ENCODE data around the gene ABCG2. TPM values are rescaled to one million over a fixed set of nuclear protein-coding genes. Genes with fewer than 3 reads are reported as not detected.

The ABCG2 gene
- total RNA-seq, 1 experiment from 2014 or later = 23.7 TPM

GRCh38 chr4:88138561-88138960 lies 19.9 kb downstream of the ABCG2 start:
- intact Hi-C loops (cut with micrococcal nuclease; ENCODE audit: unreplicated experiment) = no loop called here

GRCh38 chr4:88137112-88137511 lies 21.3 kb downstream of the ABCG2 start:
- Histone ChIP-seq H3K9me3 (no peaks in the 10 kb centered on the region), H3K4me1 (peaks cover 23% of the 10 kb centered on the region), H3K36me3 (ENCODE audit: control insufficient read depth, insufficient read depth, low read length) (no peaks in the 10 kb centered on the region), H3K27me3 (replicated peaks; ENCODE audit: control insufficient read depth, insufficient read depth, low read length) (no peaks in the 10 kb centered on the region), H3K4me3 (ENCODE audit: low read depth, low read length) (no peak overlapping the region)
- no peak for TF ChIP-seq CTCF (IDR thresholded peaks at IDR 0.05; ENCODE audit: insufficient read depth in 1 of 2, low read depth in 1 of 2, low read length in 1 of 2, severe bottlenecking in 1 of 2, unreplicated experiment in 1 of 2)
- no TSS peak for BruUV-seq (replicated peaks)
- Mint-ChIP-seq H3K36me3 (ENCODE audit: insufficient read depth, unreplicated experiment) (peaks cover 42% of the 10 kb centered on the region), H3K27ac (ENCODE audit: unreplicated experiment) (no peak overlapping the region), H3K27me3 (ENCODE audit: insufficient read depth, unreplicated experiment) (no peaks in the 10 kb centered on the region), H3K4me3 (ENCODE audit: unreplicated experiment) (no peak overlapping the region), H3K9me3 (ENCODE audit: unreplicated experiment) (no peaks in the 10 kb centered on the region), H3K4me1 (ENCODE audit: low read depth, unreplicated experiment) (peaks cover 25% of the 10 kb centered on the region)
- ChIA-PET CTCF (no interaction called here), POLR2A (no interaction called here)
- no peak for DNase-seq
- intact Hi-C loops (cut with micrococcal nuclease; ENCODE audit: unreplicated experiment) = no loop called here

More at GRCh38 chr4:88138561-88138960, 19.9 kb downstream of the ABCG2 start:
- Mint-ChIP-seq H3K4me3 (ENCODE audit: unreplicated experiment) (no peak overlapping the region), H3K36me3 (ENCODE audit: insufficient read depth, unreplicated experiment) (peaks cover 29% of the 10 kb centered on the region), H3K9me3 (ENCODE audit: unreplicated experiment) (no peaks in the 10 kb centered on the region), H3K27ac (ENCODE audit: unreplicated experiment) (no peak overlapping the region), H3K4me1 (ENCODE audit: low read depth, unreplicated experiment) (peaks cover 35% of the 10 kb centered on the region), H3K27me3 (ENCODE audit: insufficient read depth, unreplicated experiment) (no peaks in the 10 kb centered on the region)
- no peaks in the 10 kb centered on the region for H3K9me3 ChIP-seq
- ChIA-PET CTCF (no interaction called here), POLR2A (no interaction called here)
- no peak for DNase-seq
- no peak overlapping the region for H3K4me3 ChIP-seq (ENCODE audit: low read depth, low read length)
- no peaks in the 10 kb centered on the region for H3K36me3 ChIP-seq (ENCODE audit: control insufficient read depth, insufficient read depth, low read length)
- peaks cover 38% of the 10 kb centered on the region for H3K4me1 ChIP-seq
- BruUV-seq (replicated peaks) = no TSS peak
- TF ChIP-seq CTCF (IDR thresholded peaks at IDR 0.05; ENCODE audit: insufficient read depth in 1 of 2, low read depth in 1 of 2, low read length in 1 of 2, severe bottlenecking in 1 of 2, unreplicated experiment in 1 of 2) = no peak
- no peaks in the 10 kb centered on the region for H3K27me3 ChIP-seq (replicated peaks; ENCODE audit: control insufficient read depth, insufficient read depth, low read length)

- Mint-ChIP-seq H3K9me3 (ENCODE audit: unreplicated experiment) (no peaks in the 10 kb centered on the region), H3K4me1 (ENCODE audit: low read depth, unreplicated experiment) (peaks cover 17% of the 10 kb centered on the region), H3K27ac (ENCODE audit: unreplicated experiment) (no peak overlapping the region), H3K4me3 (ENCODE audit: unreplicated experiment) (no peak overlapping the region), H3K27me3 (ENCODE audit: insufficient read depth, unreplicated experiment) (no peaks in the 10 kb centered on the region), H3K36me3 (ENCODE audit: insufficient read depth, unreplicated experiment) (peaks cover 42% of the 10 kb centered on the region)
- Histone ChIP-seq H3K9me3 (no peaks in the 10 kb centered on the region), H3K36me3 (ENCODE audit: control insufficient read depth, insufficient read depth, low read length) (no peaks in the 10 kb centered on the region), H3K4me3 (ENCODE audit: low read depth, low read length) (no peak overlapping the region), H3K27me3 (replicated peaks; ENCODE audit: control insufficient read depth, insufficient read depth, low read length) (no peaks in the 10 kb centered on the region), H3K4me1 (peaks cover 15% of the 10 kb centered on the region)
- intact Hi-C loops (cut with micrococcal nuclease; ENCODE audit: unreplicated experiment) = no loop called here
- no peak for DNase-seq
- TF ChIP-seq CTCF (IDR thresholded peaks at IDR 0.05; ENCODE audit: insufficient read depth in 1 of 2, low read depth in 1 of 2, low read length in 1 of 2, severe bottlenecking in 1 of 2, unreplicated experiment in 1 of 2) = no peak
- POLR2A ChIA-PET = no interaction called here
- BruUV-seq (replicated peaks) = no TSS peak
- CTCF ChIA-PET = interaction anchor here (0.6 kb wide), 1 partner anchor 901 kb away, joined by 5 read pairs; no protein-coding TSS in a partner anchor
Observed at GRCh38 chr4:88136249-88136648, 22.2 kb downstream of the ABCG2 start.
